GM18873 (cell line): Measurements from ENCODE around the gene C1orf115.
"Not testable (repeated sequence)": the region's sequence is repeated elsewhere in the genome, so short reads cannot be mapped to it uniquely, and the experiment has no call there.

Experiments
- ATAC-seq: cut with Tn5 transposase; IDR thresholded peaks from one replicate; pipeline ENCODE4 v1.9.1; 2021; ENCODE audit warnings: mild to moderate bottlenecking, moderate library complexity, moderate number of reproducible peaks; ENCODE audit not compliant: unreplicated experiment, low FRiP score

Gene C1orf115

DNA sequence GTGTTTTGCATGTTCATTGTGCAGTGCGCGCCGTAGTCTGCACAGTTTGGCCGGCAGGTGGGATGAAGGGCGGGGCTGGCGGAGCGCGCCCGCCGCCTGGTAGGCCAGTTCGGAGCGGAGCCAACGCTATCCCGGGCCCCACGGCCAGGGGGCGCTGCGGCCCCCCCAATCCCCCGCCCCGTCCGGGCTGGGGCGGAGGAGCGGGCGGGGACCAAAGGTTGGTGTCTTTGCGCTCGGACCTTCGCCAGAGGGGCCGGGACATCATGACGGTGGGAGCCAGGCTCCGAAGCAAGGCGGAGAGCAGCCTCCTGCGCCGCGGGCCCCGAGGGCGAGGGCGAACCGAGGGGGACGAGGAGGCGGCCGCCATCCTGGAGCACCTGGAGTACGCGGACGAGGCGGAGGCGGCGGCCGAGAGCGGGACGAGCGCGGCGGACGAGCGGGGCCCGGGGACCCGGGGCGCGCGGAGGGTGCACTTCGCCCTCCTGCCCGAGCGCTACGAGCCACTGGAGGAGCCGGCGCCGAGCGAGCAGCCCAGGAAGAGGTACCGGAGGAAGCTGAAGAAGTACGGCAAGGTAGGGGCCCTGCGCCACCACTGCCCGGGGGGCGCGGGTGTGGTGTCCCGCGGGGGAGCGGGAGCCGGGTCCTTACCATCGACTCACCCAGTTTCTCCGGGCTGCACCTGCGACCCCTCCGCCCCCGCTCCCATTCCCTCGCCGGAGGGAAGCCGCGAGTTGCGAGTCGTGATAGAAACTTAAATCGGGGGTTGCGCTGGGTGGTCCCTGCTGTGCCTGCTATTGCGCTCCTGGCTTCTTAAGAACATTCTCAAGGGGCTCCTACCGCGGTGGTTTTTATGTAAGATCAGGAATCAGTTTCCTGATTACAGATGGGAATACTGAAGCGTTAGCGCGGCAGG is at the start of gene C1orf115:
Gene C1orf115 (plus strand): TSS at position 224 of the 913 bp plus-strand sequence. CDS start 40 bp downstream, at position 264.
- peak; percentile 96 for ATAC-seq

DNA sequence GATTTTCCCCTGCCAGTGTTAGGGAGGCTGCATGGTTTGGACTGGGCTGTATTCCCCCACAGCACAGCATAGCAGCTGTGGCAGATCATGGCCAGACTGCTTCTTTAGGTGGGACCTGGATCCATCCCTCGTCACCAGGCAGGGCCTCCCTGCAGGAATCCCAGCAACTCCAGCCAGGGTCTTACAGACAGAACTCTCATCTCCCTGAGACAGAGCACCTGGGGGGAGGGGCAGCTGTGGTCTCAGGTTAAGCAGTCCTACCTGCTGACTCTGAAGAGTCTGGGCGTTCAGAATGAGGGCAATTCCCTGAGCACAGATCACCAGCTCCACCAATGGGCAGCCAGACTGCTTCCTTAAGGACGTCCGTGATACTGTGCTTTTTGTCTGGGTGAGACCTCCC is 47.9 kb upstream of the C1orf115 start:
- ATAC-seq = no peak

GRCh38 chr1:220652995-220653394 is 37.2 kb upstream of the C1orf115 start:
- no peak for ATAC-seq

GRCh38 chr1:220655509-220655908 is 34.7 kb upstream of the C1orf115 start:
- ATAC-seq = peak; percentile 81

DNA sequence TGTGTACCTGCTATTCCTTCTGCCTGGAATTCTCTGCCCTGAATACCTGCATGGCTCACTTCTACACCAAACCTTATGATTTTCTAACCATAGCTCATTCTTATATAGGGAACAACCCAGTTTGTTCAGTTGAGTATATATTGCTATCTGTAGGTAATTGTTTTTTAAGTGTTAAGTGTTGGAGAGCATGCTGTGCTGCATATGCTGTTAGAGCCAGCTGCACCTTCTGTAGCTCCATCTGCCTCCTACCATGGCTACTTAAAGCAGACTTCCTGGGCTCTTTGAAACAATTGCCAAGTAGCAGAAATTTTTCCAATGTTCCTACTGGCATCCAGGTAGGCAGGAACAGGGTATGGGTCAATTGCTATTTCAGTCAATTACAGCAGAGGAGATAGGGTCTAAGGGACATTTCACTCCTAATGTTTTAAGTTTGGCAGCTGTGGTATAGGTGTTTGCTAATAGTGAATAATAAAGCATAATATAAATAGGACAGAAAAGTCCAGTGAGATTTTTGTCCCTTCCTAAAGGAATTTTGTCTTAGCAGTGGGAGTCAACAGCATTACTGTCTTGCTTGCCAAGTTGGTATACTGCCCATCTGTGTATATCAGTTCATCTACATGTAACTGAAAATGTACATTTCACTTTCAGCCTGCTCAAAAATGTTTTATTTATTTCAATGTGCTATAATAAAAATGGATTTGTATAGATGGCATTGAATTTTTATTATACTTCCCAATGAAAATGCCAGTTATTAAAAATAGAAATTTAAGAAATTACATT is 34.0 kb upstream of the C1orf115 start:
- no peak for ATAC-seq

- no peak for ATAC-seq
Measured at GRCh38 chr1:220666349-220666748, 23.8 kb upstream of the C1orf115 start.

DNA sequence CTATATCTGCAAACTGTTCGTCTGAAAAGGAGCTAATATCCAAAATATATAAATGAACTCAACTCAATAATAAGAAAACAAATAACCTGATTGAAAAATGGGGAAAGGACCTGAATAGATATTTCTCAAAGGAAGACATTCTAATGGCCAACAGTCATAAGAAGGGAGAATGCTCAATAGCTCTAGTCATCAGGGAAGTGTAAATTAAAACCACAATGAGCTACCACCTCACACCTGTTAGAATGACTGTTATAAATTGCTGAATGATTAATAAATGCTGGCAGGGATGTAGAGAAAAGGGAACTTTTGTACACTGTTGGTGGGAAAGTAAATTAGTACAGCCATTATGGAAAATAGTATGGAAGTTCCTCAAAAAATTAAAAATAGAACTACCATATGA is 21.2 kb upstream of the C1orf115 start:
- no peak for ATAC-seq

DNA sequence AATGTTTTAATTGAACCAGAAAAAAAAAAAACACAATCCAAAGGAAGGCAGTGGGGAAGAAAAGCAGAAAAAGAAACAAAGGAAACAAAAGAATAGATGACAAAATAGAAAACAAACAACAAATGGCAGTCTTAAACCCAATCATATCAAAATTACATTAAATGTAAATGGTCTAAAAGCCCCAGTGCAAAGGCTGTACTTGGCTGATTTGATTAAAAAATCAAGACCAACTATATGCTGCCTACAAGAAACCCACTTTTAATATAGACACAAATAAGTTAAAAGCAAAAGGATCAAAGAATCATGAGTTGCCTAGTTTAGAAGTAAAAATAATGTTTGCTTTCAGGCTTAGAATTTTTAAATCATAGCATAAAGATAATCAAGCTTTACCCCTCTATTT is 19.8 kb upstream of the C1orf115 start:
- no peak for ATAC-seq

GRCh38 chr1:220673921-220674320 is 16.2 kb upstream of the C1orf115 start:
- no peak for ATAC-seq

GRCh38 chr1:220677251-220677650 is 12.9 kb upstream of the C1orf115 start:
- ATAC-seq = no peak

- peak; percentile 97 for ATAC-seq
Measured at GRCh38 chr1:220680085-220680687, 10.0 kb upstream of the C1orf115 start.

DNA sequence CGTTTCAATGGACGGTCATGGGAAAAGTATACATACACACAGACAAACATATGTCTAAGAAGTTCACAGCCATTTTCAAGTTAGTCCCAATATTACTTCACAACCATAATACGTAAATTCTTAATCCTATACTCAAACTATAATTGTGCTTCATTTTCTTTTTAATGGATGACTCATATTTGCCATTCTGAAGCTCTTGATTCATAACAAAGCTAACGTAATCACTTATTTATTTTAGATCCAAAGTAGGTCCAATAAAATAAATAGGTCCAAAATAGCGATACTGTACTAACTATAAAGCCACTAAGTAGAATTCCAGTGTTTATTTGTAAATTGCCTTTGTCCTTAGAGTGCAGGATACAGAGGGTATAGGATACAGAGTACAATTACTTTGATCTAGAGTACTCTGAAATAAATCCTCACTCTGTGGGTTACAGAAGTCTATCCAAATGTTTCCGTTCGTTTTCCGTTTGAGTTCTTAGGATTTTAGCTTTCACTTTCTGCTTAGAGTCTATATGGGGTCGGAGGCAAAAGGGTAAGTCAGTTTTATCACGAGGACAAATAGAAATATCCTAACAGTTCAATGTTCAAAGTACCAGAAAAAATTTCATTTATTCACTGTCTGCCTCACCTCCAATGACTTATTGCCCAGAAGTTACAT is 8.8 kb upstream of the C1orf115 start:
- no peak for ATAC-seq

DNA sequence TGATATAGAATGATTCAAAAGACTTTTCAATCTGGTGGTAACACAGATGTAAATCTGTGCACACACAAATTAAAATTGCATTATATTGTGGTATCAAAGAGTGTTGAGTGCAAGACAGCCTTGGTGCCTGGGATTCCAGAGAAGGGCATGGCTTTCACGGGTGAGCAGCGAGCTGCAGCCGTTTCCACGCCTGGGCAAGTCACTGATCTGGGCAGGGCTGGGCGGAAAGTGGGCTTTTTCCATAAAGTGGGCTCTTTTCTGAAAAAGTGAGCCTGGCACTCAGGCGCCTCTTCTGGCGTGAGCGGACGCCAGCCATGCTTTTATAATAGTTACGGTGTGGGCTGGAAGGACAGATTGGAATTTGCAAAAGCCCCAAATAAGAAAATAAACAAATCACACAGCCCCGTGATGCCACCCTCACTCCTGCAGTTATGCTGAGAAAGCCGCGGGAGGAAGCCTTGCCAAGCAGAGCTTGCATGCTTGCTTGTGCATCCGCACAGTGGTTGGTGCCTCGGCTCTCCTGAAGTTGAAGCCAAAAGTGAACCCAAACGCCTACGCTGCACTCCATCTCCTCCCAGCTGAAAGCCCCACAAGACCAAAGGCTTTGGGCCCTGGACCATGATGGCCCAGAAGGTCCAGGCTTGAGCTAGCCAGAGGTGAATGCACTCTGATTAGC is 7.1 kb upstream of the C1orf115 start:
- ATAC-seq = no peak

GRCh38 chr1:220683716-220684115 is 6.4 kb upstream of the C1orf115 start:
- ATAC-seq = not testable (repeated sequence)

GRCh38 chr1:220684890-220685289 is 5.3 kb upstream of the C1orf115 start:
- no peak for ATAC-seq

- ATAC-seq = no peak
Measured at GRCh38 chr1:220685879-220686278, 4.3 kb upstream of the C1orf115 start.

GRCh38 chr1:220687809-220688208 is 2.4 kb upstream of the C1orf115 start:
- ATAC-seq = no peak

DNA sequence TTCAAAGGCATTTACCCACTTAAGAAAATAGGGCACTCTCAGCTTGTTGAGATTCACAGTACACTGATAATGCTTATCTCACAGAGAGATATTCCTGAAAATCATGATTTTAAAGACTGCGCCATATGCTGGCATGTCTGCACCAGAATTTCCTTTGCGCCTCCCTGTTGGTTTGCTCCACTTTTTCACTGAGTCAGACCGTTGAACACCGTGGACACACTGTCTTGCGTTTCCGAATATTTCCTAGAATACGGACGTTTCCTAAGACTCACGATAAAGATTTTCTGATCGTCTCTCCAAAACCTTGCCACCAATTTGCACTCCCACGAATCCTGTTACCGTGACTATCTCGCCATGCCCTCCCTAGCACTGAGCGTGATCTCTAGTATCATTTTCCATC is 497 bp upstream of the C1orf115 start:
- no peak for ATAC-seq

DNA sequence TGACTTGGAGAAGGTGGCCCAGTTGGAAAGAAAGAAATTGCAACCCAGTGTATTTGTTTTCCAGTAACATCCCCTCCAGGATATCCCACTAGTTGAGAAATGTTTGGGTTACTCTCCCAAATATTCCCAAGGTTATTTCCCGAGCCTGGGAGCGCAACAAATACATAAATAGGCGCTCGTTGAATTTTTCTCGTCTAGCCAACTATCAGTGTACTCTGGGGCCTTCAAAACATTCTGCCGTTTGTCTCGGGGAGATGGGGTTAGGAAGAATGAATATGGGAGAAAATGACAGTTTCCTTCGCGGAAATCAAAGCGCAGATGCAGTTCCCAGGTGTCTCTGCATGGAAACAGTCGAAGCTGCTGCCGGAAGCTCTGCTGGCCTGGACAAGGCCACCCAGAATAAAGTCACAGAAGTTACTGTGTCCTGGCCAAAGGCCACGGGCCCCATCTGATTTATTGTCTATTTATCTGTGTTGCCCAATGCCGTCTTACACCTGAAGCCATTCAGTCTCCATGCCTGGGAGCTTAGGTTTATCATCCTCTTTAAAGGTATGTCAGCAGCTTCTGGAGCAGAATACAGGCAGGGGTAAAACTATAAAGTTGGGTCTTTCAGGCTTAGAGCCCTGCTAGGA is 1.0 kb downstream of the C1orf115 start:
- ATAC-seq = no peak
